ENCODE results near the gene PLCL1. TPM values are rescaled to one million over a fixed set of nuclear protein-coding genes. Genes with fewer than 3 reads are reported as not detected.

The PLCL1 gene
- polyA plus RNA-seq, 3 donors = 0.69 to 1.4 (median 0.79) TPM

DNA sequence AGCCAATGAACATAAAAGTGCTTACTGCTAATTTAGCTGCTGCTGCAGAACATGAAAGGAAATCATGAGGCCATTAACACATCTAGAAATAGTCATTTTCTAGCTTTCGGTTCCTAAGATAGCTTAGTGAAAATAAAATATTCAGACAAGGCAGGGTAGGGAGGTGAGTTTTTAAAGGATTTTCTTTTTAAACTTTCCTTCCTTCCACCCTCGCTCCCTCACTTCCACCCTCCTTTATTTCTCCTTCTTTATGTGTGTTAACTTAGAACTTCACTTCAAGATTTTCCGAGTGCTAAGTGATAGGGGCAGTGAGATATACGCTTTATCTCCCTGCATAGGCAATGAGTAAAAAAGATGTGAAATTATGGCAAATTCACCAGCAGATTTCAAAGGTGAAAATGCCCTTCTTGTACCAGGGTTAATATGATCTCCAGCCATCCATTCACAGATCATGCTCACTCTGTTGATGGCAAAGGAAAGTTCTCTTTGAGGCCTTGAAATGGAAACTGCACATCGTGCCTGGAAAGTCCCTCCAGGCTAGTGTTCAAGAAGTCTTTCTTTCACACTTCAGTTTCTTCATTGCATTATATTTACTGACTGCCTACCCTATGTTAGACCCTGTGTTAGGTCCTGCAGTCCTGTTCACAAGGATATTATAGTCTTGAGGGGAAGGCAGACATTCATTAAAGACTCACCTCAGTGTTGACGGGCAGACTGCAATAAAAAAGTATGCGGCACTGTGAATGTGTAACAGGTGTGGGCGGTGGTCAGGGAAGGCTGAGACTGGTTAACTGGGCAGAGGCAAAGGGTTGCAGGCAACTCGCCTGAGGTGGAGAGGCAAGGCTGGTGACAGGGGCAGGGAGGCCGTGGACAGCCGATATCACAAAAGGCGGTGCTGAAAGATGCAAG lies 200.8 kb downstream of the PLCL1 start:
- Histone ChIP-seq H3K79me2 (ENCODE audit: insufficient read depth, low read length) (no peaks in the 10 kb centered on the region), H3K36me3 (replicated peaks in 1 of 2; ENCODE audit: control insufficient read depth in 1 of 2, insufficient read depth in 2 of 2, low read length in 2 of 2) (no peaks in the 10 kb centered on the region), H4K20me1 (ENCODE audit: insufficient read depth, low read length) (no peaks in the 10 kb centered on the region), H3K4me2 (replicated peaks; ENCODE audit: extremely low read depth, low read length, poor library complexity, severe bottlenecking) (no peak overlapping the region), H3K27ac (ENCODE audit: low read depth in 1 of 2, low read length in 2 of 2) (no peak overlapping the region), H2AFZ (ENCODE audit: insufficient read depth, low read depth, low read length, poor library complexity, severe bottlenecking) (no peak overlapping the region), H3K9ac (ENCODE audit: insufficient read depth, low read length, poor library complexity, severe bottlenecking) (no peak overlapping the region), H3K9me3 (replicated peaks in 1 of 2; ENCODE audit: control insufficient read depth in 1 of 2, insufficient read depth in 1 of 2, low read length in 2 of 2) (no peaks in the 10 kb centered on the region), H3K27me3 (ENCODE audit: control insufficient read depth in 2 of 2, insufficient read depth in 2 of 2, low read length in 2 of 2) (no peaks in the 10 kb centered on the region), H3K4me3 (replicated peaks in 1 of 3; ENCODE audit: low read depth in 2 of 3, low read length in 3 of 3) (no peak overlapping the region), H3K4me1 (ENCODE audit: control insufficient read depth in 1 of 2, insufficient read depth in 2 of 2, low read length in 2 of 2) (no peaks in the 10 kb centered on the region)
- H3K4me1 Mint-ChIP-seq = no peaks in the 10 kb centered on the region
- WGBS (ENCODE audit: insufficient coverage) = 92% methylated on average over 4 of the region's 12 CpGs
- peaks cover 0 to 1% (median 0%) of the 10 kb centered on the region in 3 donors for H3K27me3 Mint-ChIP-seq (ENCODE audit: low read depth in 3 of 3)
- DNase-seq = no peak
- TF ChIP-seq CTCF (IDR thresholded peaks at IDR 0.05) = no peak
- H3K36me3 Mint-ChIP-seq = no peaks in the 10 kb centered on the region
- H3K9me3 Mint-ChIP-seq = peaks cover 0 to 7% (median 2%) of the 10 kb centered on the region in 7 donors
- peak overlapping the region in 1 of 7 donors; percentile 16 for H3K27ac Mint-ChIP-seq
- no peak overlapping the region for H3K4me3 Mint-ChIP-seq
- intact Hi-C loops (cut with micrococcal nuclease) = no loop called here

DNA sequence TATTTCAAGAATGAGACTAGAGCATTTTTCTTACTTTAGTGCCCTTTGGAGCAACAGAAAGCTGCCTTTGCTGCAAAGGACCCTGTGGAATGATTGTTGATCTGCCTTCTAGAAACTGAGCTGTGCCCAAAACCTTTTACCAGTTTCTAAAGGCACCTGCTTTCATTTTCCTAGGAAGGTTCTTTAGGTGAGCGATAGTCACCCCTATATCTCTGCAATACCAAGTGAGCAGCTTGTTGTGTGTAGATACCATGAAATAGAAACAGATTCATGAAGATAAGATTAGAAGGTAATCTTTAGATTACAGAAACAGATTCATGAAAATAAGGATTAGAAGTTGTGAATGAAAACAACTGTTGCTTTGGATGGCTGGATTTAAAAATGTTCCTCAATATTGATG lies 202.3 kb downstream of the PLCL1 start:
- DNase-seq = no peak
- no peak overlapping the region for H3K9ac ChIP-seq (ENCODE audit: insufficient read depth, low read length, poor library complexity, severe bottlenecking)
- H2AFZ ChIP-seq (ENCODE audit: insufficient read depth, low read depth, low read length, poor library complexity, severe bottlenecking) = no peak overlapping the region
- H3K27ac ChIP-seq (ENCODE audit: low read depth in 1 of 2, low read length in 2 of 2) = no peak overlapping the region
- H3K36me3 Mint-ChIP-seq = no peaks in the 10 kb centered on the region
- no peak overlapping the region for H3K4me3 ChIP-seq (replicated peaks in 1 of 3; ENCODE audit: low read depth in 2 of 3, low read length in 3 of 3)
- no peak overlapping the region for H3K4me3 Mint-ChIP-seq
- H4K20me1 ChIP-seq (ENCODE audit: insufficient read depth, low read length) = no peaks in the 10 kb centered on the region
- no peaks in the 10 kb centered on the region for H3K36me3 ChIP-seq (replicated peaks in 1 of 2; ENCODE audit: control insufficient read depth in 1 of 2, insufficient read depth in 2 of 2, low read length in 2 of 2)
- H3K4me2 ChIP-seq (replicated peaks; ENCODE audit: extremely low read depth, low read length, poor library complexity, severe bottlenecking) = no peak overlapping the region
- no peaks in the 10 kb centered on the region for H3K4me1 Mint-ChIP-seq
- peaks cover 0 to 3% of the 10 kb centered on the region in 2 donors for H3K9me3 ChIP-seq (replicated peaks in 1 of 2; ENCODE audit: control insufficient read depth in 1 of 2, insufficient read depth in 1 of 2, low read length in 2 of 2)
- no peaks in the 10 kb centered on the region for H3K27me3 ChIP-seq (ENCODE audit: control insufficient read depth in 2 of 2, insufficient read depth in 2 of 2, low read length in 2 of 2)
- intact Hi-C loops (cut with micrococcal nuclease) = no loop called here
- no peaks in the 10 kb centered on the region for H3K79me2 ChIP-seq (ENCODE audit: insufficient read depth, low read length)
- H3K27ac Mint-ChIP-seq = no peak overlapping the region
- peaks cover 0 to 1% (median 0%) of the 10 kb centered on the region in 3 donors for H3K27me3 Mint-ChIP-seq (ENCODE audit: low read depth in 3 of 3)
- no peak for TF ChIP-seq CTCF (IDR thresholded peaks at IDR 0.05)
- WGBS (ENCODE audit: insufficient coverage) = no CpG with 5 or more reads among the region's 1 CpG
- peaks cover 3 to 14% (median 4%) of the 10 kb centered on the region in 7 donors for H3K9me3 Mint-ChIP-seq
- no peaks in the 10 kb centered on the region for H3K4me1 ChIP-seq (ENCODE audit: control insufficient read depth in 1 of 2, insufficient read depth in 2 of 2, low read length in 2 of 2)

All from CD14-positive monocyte (primary cell).